MCF 10A (cell line): ENCODE measurements around the gene BRAF. TPM values are rescaled to one million over a fixed set of nuclear protein-coding genes. Genes with fewer than 3 reads are reported as not detected.
"Not testable (repeated sequence)": the region's sequence is repeated elsewhere in the genome, so short reads cannot be mapped to it uniquely, and the experiment has no call there.

Source experiments
- BruUV-seq: library from RNA; stranded (reverse); fragments of 400-500 nt; replicated peaks from 2 replicates; lab custom pipeline; 2021; lab: Mats Ljungman, UMichigan
- CTCF ChIA-PET: fragments of 300-600 bp; sonication (Branson Sonifier 250); formaldehyde crosslinking; extraction: SDS; loops from one replicate; lab custom pipeline; 2021; ENCODE audit warnings: antibody characterized with exemption, inconsistent platforms; lab: Yijun Ruan, JAX
- POLR2A ChIA-PET: fragments of 300-600, 350-650 bp; sonication (Branson Sonifier 250); formaldehyde crosslinking; extraction: SDS; loops from one replicate; lab custom pipeline; 2020; ENCODE audit warnings: antibody characterized with exemption, inconsistent platforms; lab: Yijun Ruan, JAX
- DNase-seq: peaks from one replicate; pipeline ENCODE4 v3.0.0-alpha.2; 2018; ENCODE audit not compliant: unreplicated experiment
- H3K27ac Mint-ChIP-seq: one replicate; pipeline ENCODE4 v1.8.0; 2022; ENCODE audit warnings: mild to moderate bottlenecking, low read depth, mixed read lengths; ENCODE audit not compliant: unreplicated experiment
- H3K27me3 Mint-ChIP-seq: one replicate; pipeline ENCODE4 v1.8.0; 2022; ENCODE audit warnings: mixed read lengths; ENCODE audit not compliant: insufficient read depth, unreplicated experiment
- H3K36me3 Mint-ChIP-seq: one replicate; pipeline ENCODE4 v1.8.0; 2022; ENCODE audit warnings: mild to moderate bottlenecking, moderate library complexity, mixed read lengths; ENCODE audit not compliant: insufficient read depth, unreplicated experiment
- H3K4me1 Mint-ChIP-seq: one replicate; pipeline ENCODE4 v1.8.0; 2022; ENCODE audit warnings: mixed read lengths; ENCODE audit not compliant: insufficient read depth, unreplicated experiment
- H3K4me3 Mint-ChIP-seq: one replicate; pipeline ENCODE4 v1.8.0; 2022; ENCODE audit warnings: mild to moderate bottlenecking, moderate library complexity, mixed read lengths; ENCODE audit not compliant: unreplicated experiment
- H3K9me3 Mint-ChIP-seq: one replicate; pipeline ENCODE4 v1.8.0; 2022; ENCODE audit warnings: mixed read lengths; ENCODE audit not compliant: unreplicated experiment
- intact Hi-C: fragments of 100-400 bp; cut with micrococcal nuclease; formaldehyde crosslinking; loops from 2 replicates; pipeline ENCODE4 v1.14.1; 2022
- total RNA-seq: library from RNA; stranded (reverse); gene quantifications from 2 replicates; pipeline ENCODE4 v1.2.3, GENCODE V29; 2022
- TF ChIP-seq, protein P1 (sequence below): fragments of 200-600 bp; IDR thresholded peaks from one replicate; pipeline ENCODE4 v1.8.0; 2022; ENCODE audit warnings: antibody characterized with exemption, mild to moderate bottlenecking; ENCODE audit not compliant: unreplicated experiment

BRAF gene
- total RNA-seq, 1 experiment from 2014 or later: 33.7 TPM

DNA sequence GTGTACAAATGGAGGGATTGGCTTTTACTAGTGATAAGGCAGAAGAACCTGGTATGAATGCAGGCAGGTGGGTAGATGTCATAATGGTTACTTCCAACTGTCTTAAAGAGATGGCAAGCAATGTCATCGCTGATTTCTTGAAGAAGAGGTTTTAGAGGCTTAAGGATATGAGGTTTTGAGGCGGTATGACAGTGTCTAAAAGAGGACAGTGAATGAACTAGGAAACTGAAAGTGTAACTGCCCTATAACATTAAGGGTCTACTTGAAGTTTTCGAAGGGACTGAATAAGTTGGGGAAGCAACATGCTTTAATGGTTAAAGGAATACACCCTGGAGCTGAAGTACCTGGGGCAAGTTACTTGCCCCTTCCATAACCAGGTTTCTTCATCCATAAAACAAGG lies 157.3 kb downstream of the BRAF start:
- ChIA-PET POLR2A (no interaction called here), CTCF (no interaction called here)
- TF ChIP-seq, protein P1, sequence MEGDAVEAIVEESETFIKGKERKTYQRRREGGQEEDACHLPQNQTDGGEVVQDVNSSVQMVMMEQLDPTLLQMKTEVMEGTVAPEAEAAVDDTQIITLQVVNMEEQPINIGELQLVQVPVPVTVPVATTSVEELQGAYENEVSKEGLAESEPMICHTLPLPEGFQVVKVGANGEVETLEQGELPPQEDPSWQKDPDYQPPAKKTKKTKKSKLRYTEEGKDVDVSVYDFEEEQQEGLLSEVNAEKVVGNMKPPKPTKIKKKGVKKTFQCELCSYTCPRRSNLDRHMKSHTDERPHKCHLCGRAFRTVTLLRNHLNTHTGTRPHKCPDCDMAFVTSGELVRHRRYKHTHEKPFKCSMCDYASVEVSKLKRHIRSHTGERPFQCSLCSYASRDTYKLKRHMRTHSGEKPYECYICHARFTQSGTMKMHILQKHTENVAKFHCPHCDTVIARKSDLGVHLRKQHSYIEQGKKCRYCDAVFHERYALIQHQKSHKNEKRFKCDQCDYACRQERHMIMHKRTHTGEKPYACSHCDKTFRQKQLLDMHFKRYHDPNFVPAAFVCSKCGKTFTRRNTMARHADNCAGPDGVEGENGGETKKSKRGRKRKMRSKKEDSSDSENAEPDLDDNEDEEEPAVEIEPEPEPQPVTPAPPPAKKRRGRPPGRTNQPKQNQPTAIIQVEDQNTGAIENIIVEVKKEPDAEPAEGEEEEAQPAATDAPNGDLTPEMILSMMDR: no peak
- Mint-ChIP-seq H3K27ac (no peak overlapping the region), H3K27me3 (no peaks in the 10 kb centered on the region), H3K36me3 (peaks cover 20% of the 10 kb centered on the region), H3K4me3 (no peak overlapping the region), H3K4me1 (no peaks in the 10 kb centered on the region), H3K9me3 (no peaks in the 10 kb centered on the region)
- intact Hi-C loops: no loop called here
- no TSS peak for BruUV-seq
- DNase-seq: no peak

DNA sequence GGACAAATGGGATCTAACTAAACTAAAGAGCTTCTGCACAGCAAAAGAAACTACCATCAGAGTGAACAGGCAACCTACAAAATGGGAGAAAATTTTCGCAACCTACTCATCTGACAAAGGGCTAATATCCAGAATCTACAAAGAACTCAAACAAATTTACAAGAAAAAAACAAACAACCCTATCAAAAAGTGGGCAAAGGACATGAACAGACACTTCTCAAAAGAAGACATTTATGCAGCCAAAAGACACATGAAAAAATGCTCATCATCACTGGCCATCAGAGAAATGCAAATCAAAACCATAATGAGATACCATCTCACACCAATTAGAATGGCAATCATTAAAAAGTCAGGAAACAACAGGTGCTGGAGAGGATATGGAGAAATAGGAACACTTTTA lies 159.3 kb downstream of the BRAF start:
- BruUV-seq, POLR2A ChIA-PET, intact Hi-C loops, H3K27ac Mint-ChIP-seq, H3K9me3 Mint-ChIP-seq, H3K4me1 Mint-ChIP-seq, H3K4me3 Mint-ChIP-seq, DNase-seq, H3K27me3 Mint-ChIP-seq, CTCF ChIA-PET: not testable (repeated sequence)
- H3K36me3 Mint-ChIP-seq: peaks cover 16% of the 10 kb centered on the region

GRCh38 chr7:140763166-140763565 lies 161.6 kb downstream of the BRAF start:
- H3K27me3 Mint-ChIP-seq, H3K9me3 Mint-ChIP-seq, DNase-seq, H3K4me3 Mint-ChIP-seq, BruUV-seq, CTCF ChIA-PET, POLR2A ChIA-PET, H3K36me3 Mint-ChIP-seq, intact Hi-C loops, H3K4me1 Mint-ChIP-seq, H3K27ac Mint-ChIP-seq: not testable (repeated sequence)

- H3K27ac Mint-ChIP-seq, H3K9me3 Mint-ChIP-seq, DNase-seq, H3K27me3 Mint-ChIP-seq, intact Hi-C loops, CTCF ChIA-PET, H3K36me3 Mint-ChIP-seq, BruUV-seq, H3K4me1 Mint-ChIP-seq, POLR2A ChIA-PET, H3K4me3 Mint-ChIP-seq: not testable (repeated sequence)
These were observed 163.4 kb downstream of the BRAF start for GRCh38 chr7:140761375-140761774.

GRCh38 chr7:140754506-140754905 lies 170.2 kb downstream of the BRAF start:
- ChIA-PET CTCF (no interaction called here), POLR2A (no interaction called here)
- intact Hi-C loops: no loop called here
- no peak overlapping the region for H3K4me3 Mint-ChIP-seq
- DNase-seq: no peak
- BruUV-seq: no TSS peak
- H3K4me1 Mint-ChIP-seq: peaks cover 5% of the 10 kb centered on the region
- H3K27me3 Mint-ChIP-seq: no peaks in the 10 kb centered on the region
- no peak overlapping the region for H3K27ac Mint-ChIP-seq
- peaks cover 17% of the 10 kb centered on the region for H3K36me3 Mint-ChIP-seq
- TF ChIP-seq, protein P1: no peak
- H3K9me3 Mint-ChIP-seq: no peaks in the 10 kb centered on the region

DNA sequence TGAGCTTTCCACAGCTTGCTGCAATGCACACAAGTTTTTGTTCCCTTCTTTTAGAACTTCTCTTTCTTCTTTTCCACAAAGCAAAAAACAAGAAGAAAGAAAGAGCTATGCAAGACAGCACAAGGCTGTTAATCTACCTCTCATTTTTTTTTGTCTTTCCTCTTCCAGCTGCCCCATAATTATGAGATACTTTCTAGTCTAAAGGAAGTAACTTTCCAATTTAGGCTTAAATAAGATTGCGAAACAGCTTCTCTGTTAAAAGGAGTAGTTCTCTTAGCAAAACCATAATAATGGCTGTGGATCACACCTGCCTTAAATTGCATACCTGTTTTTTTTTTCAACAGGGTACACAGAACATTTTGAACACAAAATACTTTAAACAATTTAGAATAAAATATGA lies 172.2 kb downstream of the BRAF start:
- H3K36me3 Mint-ChIP-seq: peaks cover 13% of the 10 kb centered on the region
- intact Hi-C loops: no loop called here
- no peak for DNase-seq
- BruUV-seq: no TSS peak
- no peaks in the 10 kb centered on the region for H3K27me3 Mint-ChIP-seq
- ChIA-PET CTCF (no interaction called here), POLR2A (no interaction called here)
- TF ChIP-seq, protein P1: no peak
- H3K4me1 Mint-ChIP-seq: peaks cover 5% of the 10 kb centered on the region
- H3K9me3 Mint-ChIP-seq: no peaks in the 10 kb centered on the region
- H3K4me3 Mint-ChIP-seq: no peak overlapping the region
- H3K27ac Mint-ChIP-seq: no peak overlapping the region
